Non-pigmented ciliary epithelial cell (primary cell): ENCODE results near the gene MBNL2.

ENCODE experiments used
- DNase-seq: peaks from one replicate; pipeline ENCODE4 v3.0.0-alpha.2; 2010; ENCODE audit warnings: low read depth

MBNL2 gene

GRCh38 chr13:97423300-97424045 is 201.3 kb downstream of the MBNL2 start:
- no peak for DNase-seq

DNA sequence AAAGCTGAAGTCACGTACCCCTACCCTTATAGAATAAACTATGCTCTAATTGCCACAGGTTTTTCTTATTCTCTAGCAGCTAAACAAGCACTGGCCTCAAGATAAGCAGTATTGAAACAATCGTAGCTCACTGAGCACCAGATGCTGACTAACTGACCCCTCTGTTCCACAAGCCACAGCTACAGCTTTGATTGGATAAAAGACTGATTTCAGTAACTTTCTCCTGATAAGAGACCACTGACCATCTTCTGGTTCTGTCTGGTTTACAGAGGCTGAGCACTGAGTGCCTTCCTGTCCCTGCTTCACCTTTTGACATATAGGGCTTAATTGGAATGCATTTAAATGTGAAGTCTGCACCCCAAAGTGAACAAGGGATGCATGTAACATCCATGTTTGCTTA is 203.5 kb downstream of the MBNL2 start:
- no peak for DNase-seq

- DNase-seq, result no peak
Measured at GRCh38 chr13:97426695-97427094, 204.6 kb downstream of the MBNL2 start.

GRCh38 chr13:97429681-97430081 is 207.5 kb downstream of the MBNL2 start:
- no peak for DNase-seq

DNA sequence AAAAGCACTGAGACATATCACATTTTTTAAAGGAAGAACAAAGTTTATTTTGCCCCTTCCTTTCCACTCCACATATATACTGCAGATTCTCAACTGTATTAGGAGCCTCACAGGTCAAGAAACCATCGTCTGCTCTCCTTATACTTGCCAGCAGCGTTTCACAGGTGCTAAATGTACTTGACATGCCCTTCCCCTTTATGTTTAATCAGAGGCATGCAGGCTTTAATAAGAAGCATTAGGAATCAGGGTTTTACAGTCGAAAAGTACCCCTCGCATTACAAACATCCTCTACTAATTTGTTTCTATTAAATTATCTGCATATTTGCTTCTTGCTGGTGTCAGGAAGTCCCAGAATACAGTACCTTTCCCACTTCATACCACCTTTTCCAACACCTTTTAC is 208.2 kb downstream of the MBNL2 start:
- DNase-seq, result no peak

GRCh38 chr13:97431171-97431764 is 209.1 kb downstream of the MBNL2 start:
- no peak for DNase-seq

GRCh38 chr13:97432232-97432916 is 210.2 kb downstream of the MBNL2 start:
- DNase-seq, result no peak

GRCh38 chr13:97432917-97433726 is 211.0 kb downstream of the MBNL2 start:
- DNase-seq, result peak; percentile 100

DNA sequence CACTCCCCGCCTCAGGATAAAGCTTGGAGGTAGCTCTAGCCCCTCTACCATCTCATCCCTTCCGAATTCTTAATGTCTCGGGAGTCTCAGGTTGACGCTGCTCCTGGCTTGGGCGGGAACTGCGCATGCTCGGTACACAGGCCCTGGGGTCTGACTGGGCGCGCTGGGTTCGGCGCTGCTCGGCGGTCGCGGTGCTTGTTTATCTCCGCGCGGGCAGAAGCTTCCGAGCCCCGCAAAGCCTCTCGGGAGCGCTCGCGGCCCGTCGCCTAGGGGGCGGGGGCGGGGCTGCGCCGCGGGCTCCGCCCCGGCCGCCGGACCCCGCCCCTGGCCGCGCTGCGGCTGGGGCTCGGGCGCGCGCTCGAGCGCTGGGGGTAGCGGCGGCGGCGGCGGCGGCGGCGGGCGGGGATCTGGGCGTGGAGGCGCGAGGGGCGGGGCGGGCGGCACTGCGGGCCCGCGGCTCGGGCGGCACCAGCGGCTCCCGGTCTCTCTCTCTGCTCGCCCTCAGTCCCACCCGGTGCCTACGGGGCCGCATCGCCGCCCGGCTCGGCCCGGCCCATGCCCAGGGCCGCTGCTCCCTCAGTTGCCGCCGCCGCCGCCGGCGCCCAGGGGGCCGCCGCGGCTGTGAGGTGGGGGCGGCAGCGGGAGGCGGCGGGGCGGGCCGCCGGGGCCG is 211.7 kb downstream of the MBNL2 start, which contains the start of gene RAP2A:
Gene RAP2A (plus strand): TSS at position 443 of the 670 bp plus-strand sequence. CDS start 302 bp downstream, outside the sequence.
- peak; percentile 53 for DNase-seq

- no peak for DNase-seq
Measured at GRCh38 chr13:97434397-97435201, 212.5 kb downstream of the MBNL2 start.

GRCh38 chr13:97435323-97435722 is 213.2 kb downstream of the MBNL2 start:
- DNase-seq, result no peak

GRCh38 chr13:97435794-97436193 is 213.7 kb downstream of the MBNL2 start:
- DNase-seq, result no peak

GRCh38 chr13:97436845-97437244 is 214.7 kb downstream of the MBNL2 start:
- DNase-seq, result no peak

GRCh38 chr13:97437729-97438128 is 215.6 kb downstream of the MBNL2 start:
- DNase-seq, result no peak

DNA sequence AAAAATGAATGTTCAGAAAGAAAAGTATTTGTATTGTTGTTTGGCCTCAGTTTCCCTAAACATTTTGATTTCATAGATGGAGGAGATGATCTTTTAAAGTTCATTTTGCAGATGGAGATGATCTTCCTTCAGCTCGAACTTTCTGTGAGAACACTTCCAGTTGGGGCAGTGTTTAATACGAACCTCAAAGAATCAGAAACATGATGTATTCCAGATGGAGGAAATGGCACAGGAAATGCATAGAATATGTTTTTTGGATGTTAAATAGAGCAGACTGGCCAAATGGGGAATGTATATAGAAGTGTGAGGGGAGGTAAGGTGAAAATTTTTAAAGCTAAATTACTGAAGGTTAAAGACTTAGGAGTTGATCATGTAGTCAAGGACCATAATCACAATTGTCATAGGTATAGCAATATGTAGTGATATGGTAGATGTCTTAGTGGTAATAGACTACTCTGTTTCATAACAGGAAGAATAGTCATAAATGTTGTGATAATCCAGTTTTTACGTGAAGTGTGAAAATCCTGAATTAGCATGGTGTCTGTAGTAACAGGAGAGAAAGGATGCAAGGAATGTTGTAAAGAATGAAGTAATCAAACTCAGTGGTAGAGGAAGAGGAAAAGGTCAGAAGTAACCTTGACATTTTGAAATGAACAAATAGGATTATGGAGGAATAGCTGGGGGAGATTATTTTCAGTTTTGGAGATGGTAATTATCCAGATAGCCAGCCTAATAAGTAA is 216.9 kb downstream of the MBNL2 start:
- DNase-seq, result no peak

DNA sequence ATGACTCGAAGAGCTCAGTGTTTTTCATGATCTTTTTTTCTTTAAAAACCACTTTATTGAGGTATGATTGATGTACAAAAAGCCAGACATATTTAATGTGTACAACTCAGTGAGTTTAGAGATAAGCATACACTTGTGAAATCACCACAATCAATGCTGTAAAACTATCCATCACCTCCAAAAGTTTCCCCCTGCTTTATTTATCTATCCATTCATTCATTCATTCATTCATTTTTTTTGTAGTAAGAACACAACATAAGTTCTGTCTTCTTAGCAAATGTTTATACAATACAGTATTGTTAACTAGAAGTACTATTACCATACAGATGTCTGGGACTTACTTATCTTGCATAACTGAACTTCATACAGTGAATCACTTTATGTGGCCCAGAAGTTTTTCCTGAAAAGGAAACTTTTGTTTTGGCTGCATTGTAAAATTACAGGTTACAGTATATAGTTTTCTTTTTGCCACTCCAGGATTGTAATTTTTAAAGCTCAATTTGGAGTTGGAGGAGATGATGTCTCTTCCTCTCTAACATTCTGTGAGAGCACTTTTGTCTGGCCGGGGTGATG is 218.6 kb downstream of the MBNL2 start:
- no peak for DNase-seq

DNA sequence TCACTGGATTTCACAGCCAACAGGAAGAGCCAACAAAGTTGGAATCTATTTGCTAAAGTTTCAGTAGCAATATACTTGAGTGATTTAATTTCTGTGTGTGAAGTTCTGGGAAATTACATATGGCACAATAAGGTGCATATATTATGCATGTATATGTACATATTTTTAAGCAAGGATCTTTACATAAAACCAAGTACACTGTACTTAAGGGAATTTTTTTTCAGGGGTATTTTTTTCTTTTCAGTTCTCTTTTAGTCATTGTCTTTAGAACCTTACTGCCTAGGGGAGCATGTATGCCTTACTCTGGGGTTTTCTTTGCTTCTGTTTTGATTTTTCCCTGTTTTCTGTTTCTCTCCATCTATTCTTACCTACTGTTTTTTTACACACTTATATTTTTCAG is 219.2 kb downstream of the MBNL2 start:
- DNase-seq, result no peak
